HG03064 (cell line): ENCODE data around the gene MFSD2B.
A peak's percentile ranks its signal among the peaks of the same experiment; 100 is the strongest.
"Not testable (repeated sequence)": the region's sequence is repeated elsewhere in the genome, so short reads cannot be mapped to it uniquely, and the experiment has no call there.

ENCODE experiments used
- ATAC-seq: cut with Tn5 transposase; IDR thresholded peaks from one replicate; pipeline ENCODE4 v1.9.1; 2021; ENCODE audit warnings: low read depth; ENCODE audit not compliant: unreplicated experiment

The MFSD2B gene

GRCh38 chr2:24018241-24018640 lies 8.4 kb downstream of the MFSD2B start:
- ATAC-seq, result no peak

GRCh38 chr2:24019729-24020128 lies 9.8 kb downstream of the MFSD2B start:
- no peak for ATAC-seq

- ATAC-seq, result no peak
These were observed 10.4 kb downstream of the MFSD2B start for GRCh38 chr2:24020244-24020643.

- ATAC-seq, result no peak
These were observed 11.5 kb downstream of the MFSD2B start for GRCh38 chr2:24021122-24021998.

- no peak for ATAC-seq
These were observed 12.6 kb downstream of the MFSD2B start for GRCh38 chr2:24022324-24022974.

GRCh38 chr2:24022975-24023575 lies 13.2 kb downstream of the MFSD2B start:
- ATAC-seq, result no peak

- ATAC-seq, result no peak
These were observed 14.1 kb downstream of the MFSD2B start for GRCh38 chr2:24024018-24024417.

GRCh38 chr2:24024996-24025663 lies 15.2 kb downstream of the MFSD2B start:
- ATAC-seq, result no peak

GRCh38 chr2:24026233-24026632 lies 16.3 kb downstream of the MFSD2B start:
- no peak for ATAC-seq

GRCh38 chr2:24038786-24039499 lies 29.1 kb downstream of the MFSD2B start:
- no peak for ATAC-seq

- no peak for ATAC-seq
These were observed 30.6 kb downstream of the MFSD2B start for GRCh38 chr2:24040511-24040910.

GRCh38 chr2:24043133-24043532 lies 33.2 kb downstream of the MFSD2B start:
- ATAC-seq, result not testable (repeated sequence)

- ATAC-seq, result no peak
These were observed 35.9 kb downstream of the MFSD2B start for GRCh38 chr2:24045511-24046508.

- no peak for ATAC-seq
These were observed 36.7 kb downstream of the MFSD2B start for GRCh38 chr2:24046599-24046929.

- peak; percentile 99 for ATAC-seq
These were observed 37.2 kb downstream of the MFSD2B start, which contains the start of gene WDCP for GRCh38 chr2:24046930-24047702. Gene WDCP, minus strand, starts transcription at chr2:24047391. Its CDS starts 7,897 bp downstream, at chr2:24039494.

GRCh38 chr2:24047703-24048033 lies 37.8 kb downstream of the MFSD2B start:
- no peak for ATAC-seq

- ATAC-seq, result no peak
These were observed 39.0 kb downstream of the MFSD2B start for GRCh38 chr2:24048769-24049484.

GRCh38 chr2:24049485-24050021 lies 39.7 kb downstream of the MFSD2B start, which contains the start of gene FKBP1B:
Gene FKBP1B, plus strand, starts transcription at chr2:24049741. Its CDS starts 109 bp downstream, at chr2:24049850.
- no peak for ATAC-seq
